ENCODE results near the gene ARMS2. TPM values are rescaled to one million over a fixed set of nuclear protein-coding genes. Genes with fewer than 3 reads are reported as not detected.

The ARMS2 gene
- polyA plus RNA-seq, 1 of the 3 experiments (the other 2 are of a cell fraction) = not detected

DNA sequence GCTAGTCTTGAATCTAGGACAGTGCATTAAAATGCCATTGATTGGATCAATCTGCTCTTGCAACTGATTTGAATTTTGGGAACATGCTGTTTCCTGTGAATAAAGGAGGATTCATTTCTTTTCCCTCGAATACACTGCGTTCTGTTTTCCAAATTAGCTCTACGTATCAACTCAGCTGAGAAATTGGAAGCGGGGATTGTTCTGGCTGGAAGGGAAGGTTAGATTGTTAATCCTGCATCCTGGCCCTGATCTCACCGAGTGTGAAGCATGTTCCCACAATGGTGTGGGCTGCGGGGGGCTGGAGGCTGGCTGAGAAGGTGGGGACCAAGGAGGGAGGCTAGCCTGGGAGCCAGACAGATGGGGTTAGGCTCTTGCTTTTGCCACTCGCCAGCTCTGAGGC lies 24.5 kb downstream of the ARMS2 start:
- Histone ChIP-seq H3K4me1 (ENCODE audit: control insufficient read depth in 1 of 2, insufficient read depth in 2 of 2, low read depth in 1 of 2, low read length in 1 of 2) (peaks cover 24 to 26% of the 10 kb centered on the region in 2 experiments; a peak in 3 of 4 replicates), H3K9me2 (no peaks in the 10 kb centered on the region), H3K27me3 (ENCODE audit: insufficient read depth) (no peaks in the 10 kb centered on the region), H4K20me1 (ENCODE audit: insufficient read depth) (peaks cover 8% of the 10 kb centered on the region; the same call in 1 of the 2 replicates), H3F3A (replicated peaks; ENCODE audit: insufficient read depth) (no peaks in the 10 kb centered on the region), H2AFZ (ENCODE audit: low read depth) (no peak overlapping the region), H3K36me3 (replicated peaks in 1 of 2; ENCODE audit: control insufficient read depth in 1 of 2, insufficient read depth in 2 of 2, low read length in 1 of 2) (no peaks in the 10 kb centered on the region), H3K9me3 (no peaks in the 10 kb centered on the region), H3K4me2 (no peak overlapping the region), H3K79me2 (ENCODE audit: insufficient read depth) (peaks cover 90% of the 10 kb centered on the region), H3K4me3 (ENCODE audit: low read depth in 2 of 2, low read length in 1 of 2) (no peak overlapping the region), H3K9ac (no peak overlapping the region), H3K27ac (ENCODE audit: low read depth in 2 of 2, low read length in 1 of 2) (no peak overlapping the region)
- POLR2A ChIA-PET = no interaction called here
- CTCF ChIA-PET = interaction anchor here (0.6 to 1.5 kb wide), 3 partner anchors 10 to 39 kb away, joined by 3 read pairs; no protein-coding TSS in a partner anchor
- WGBS (ENCODE audit: low lambda C conversion rate) = 92% methylated on average over 7 of the region's 7 CpGs
- TF ChIP-seq CHD2 (IDR thresholded peaks at IDR 0.05; ENCODE audit: low read length, partially characterized antibody) = no peak
- TF ChIP-seq, protein P1, sequence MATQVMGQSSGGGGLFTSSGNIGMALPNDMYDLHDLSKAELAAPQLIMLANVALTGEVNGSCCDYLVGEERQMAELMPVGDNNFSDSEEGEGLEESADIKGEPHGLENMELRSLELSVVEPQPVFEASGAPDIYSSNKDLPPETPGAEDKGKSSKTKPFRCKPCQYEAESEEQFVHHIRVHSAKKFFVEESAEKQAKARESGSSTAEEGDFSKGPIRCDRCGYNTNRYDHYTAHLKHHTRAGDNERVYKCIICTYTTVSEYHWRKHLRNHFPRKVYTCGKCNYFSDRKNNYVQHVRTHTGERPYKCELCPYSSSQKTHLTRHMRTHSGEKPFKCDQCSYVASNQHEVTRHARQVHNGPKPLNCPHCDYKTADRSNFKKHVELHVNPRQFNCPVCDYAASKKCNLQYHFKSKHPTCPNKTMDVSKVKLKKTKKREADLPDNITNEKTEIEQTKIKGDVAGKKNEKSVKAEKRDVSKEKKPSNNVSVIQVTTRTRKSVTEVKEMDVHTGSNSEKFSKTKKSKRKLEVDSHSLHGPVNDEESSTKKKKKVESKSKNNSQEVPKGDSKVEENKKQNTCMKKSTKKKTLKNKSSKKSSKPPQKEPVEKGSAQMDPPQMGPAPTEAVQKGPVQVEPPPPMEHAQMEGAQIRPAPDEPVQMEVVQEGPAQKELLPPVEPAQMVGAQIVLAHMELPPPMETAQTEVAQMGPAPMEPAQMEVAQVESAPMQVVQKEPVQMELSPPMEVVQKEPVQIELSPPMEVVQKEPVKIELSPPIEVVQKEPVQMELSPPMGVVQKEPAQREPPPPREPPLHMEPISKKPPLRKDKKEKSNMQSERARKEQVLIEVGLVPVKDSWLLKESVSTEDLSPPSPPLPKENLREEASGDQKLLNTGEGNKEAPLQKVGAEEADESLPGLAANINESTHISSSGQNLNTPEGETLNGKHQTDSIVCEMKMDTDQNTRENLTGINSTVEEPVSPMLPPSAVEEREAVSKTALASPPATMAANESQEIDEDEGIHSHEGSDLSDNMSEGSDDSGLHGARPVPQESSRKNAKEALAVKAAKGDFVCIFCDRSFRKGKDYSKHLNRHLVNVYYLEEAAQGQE (IDR thresholded peaks at IDR 0.05; ENCODE audit: low read depth, low read length) = no peak
- TF ChIP-seq FOXM1 (IDR thresholded peaks at IDR 0.05; ENCODE audit: low read depth) = no peak
- TF ChIP-seq FOSL2 (IDR thresholded peaks at IDR 0.05; ENCODE audit: borderline replicate concordance, low read depth) = no peak
- no peak for TF ChIP-seq EP300 (IDR thresholded peaks at IDR 0.05; ENCODE audit: borderline replicate concordance in 1 of 2, low read depth in 1 of 2, low read length in 1 of 2)
- no peak for TF ChIP-seq RCOR1 (IDR thresholded peaks at IDR 0.05; ENCODE audit: low read length)
- no peak for TF ChIP-seq RAD21 (IDR thresholded peaks at IDR 0.05; ENCODE audit: low read length)
- TF ChIP-seq, protein P2, sequence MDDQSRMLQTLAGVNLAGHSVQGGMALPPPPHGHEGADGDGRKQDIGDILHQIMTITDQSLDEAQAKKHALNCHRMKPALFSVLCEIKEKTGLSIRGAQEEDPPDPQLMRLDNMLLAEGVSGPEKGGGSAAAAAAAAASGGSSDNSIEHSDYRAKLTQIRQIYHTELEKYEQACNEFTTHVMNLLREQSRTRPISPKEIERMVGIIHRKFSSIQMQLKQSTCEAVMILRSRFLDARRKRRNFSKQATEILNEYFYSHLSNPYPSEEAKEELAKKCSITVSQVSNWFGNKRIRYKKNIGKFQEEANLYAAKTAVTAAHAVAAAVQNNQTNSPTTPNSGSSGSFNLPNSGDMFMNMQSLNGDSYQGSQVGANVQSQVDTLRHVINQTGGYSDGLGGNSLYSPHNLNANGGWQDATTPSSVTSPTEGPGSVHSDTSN (IDR thresholded peaks at IDR 0.05) = no peak
- TF ChIP-seq JUND (IDR thresholded peaks at IDR 0.05) = no peak
- no peak for TF ChIP-seq IRF3 (IDR thresholded peaks at IDR 0.05; ENCODE audit: low read depth, low read length)
- TF ChIP-seq MXI1 (IDR thresholded peaks at IDR 0.05; ENCODE audit: low read depth, low read length) = no peak
- no peak for DNase-seq
